IPS-NIHi11 (cell line): ENCODE measurements around the gene DHX35.
"Not testable (repeated sequence)": the region's sequence is repeated elsewhere in the genome, so short reads cannot be mapped to it uniquely, and the experiment has no call there.

Source experiments
- DNase-seq: peaks from one replicate; pipeline ENCODE4 v3.0.0; 2012; ENCODE audit warnings: mixed read lengths, low spot score

The DHX35 gene

DNA sequence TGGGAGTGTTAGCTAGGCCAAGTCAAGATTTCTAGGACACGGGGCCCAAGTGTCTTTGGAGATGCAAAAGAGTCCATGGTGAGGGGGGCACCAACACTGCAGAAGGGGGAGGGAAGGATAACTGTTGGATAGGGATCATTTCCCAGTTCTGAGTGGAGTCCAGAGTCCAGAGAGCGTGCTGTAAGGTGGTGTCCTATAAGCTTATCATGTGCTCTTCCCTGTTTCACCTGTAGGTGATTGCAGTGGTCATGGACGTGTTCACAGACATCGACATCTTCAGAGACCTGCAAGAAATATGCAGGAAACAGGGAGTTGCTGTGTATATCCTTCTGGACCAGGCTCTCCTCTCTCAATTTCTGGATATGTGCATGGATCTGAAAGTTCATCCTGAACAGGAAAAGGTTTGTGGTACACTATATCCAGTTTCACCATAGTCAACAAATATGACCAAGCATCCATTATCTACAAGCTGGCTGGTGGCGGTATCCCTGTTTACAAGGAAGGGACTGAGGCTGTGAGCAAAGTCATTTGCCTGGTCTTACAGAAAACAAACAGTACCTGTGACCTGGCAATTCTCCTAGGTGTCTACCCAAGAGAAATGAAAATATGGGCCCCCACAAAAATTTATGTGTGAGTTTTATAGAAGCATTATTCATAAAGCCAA, 20.3 kb upstream of the DHX35 start:
- no peak for DNase-seq

DNA sequence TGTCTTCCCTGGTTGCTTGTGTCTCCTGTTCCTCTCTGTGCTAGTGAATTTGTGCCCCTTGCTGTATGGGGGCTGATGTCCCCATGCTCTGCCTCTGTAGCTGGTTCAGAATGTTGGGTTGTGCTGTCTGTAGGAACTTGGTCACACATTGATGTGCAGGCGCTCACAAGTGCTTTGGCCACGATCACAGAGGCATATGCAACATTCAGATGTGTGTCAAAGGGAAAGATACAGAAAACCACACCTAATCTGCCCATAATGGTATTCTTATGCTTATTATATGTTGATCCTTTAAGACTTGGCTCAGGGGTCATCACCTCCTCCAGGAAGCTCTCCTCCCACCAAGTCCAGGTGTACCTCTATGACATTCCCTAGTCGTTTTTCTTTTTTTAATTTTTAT, 17.1 kb upstream of the DHX35 start:
- no peak for DNase-seq

DNA sequence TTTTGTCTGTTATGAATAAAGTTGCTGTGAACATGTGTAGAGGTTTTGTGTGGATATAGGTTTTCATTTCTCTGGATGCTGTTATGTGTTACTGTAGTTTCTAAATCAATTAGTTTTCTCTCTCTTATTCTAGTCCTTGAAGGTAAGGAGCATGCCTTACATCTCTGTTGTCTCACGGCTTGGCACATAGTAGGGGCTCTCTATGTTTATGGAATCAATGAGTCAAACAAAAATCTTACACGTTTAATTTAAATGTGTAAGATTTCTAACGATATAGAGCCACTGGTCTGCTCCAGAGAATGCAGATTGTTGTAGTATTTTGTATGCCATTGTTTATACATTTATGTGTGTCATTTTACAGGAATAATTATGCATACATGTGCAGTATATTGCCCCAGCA, 15.3 kb upstream of the DHX35 start:
- DNase-seq, result no peak

DNA sequence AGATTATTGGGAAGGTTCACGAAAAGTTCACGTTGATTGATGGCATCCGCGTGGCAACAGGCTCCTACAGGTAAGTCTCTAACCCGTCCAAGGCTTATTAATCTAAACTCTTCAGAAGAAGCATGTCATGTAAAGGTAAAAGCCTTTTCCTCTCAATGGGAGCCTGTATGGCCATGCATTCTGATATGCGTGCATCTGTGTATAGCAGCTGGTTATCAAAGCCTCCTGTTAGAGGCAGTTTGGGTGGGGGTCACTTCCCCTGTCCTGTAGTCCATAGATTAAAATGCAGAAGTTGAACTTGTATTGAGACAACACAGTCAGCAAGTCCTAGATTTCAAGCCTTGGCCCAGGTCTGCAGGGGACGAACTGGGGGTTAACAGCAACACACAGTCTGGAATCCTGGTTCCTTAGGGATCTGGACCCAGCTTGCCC, 14.2 kb upstream of the DHX35 start:
- no peak for DNase-seq

DNA sequence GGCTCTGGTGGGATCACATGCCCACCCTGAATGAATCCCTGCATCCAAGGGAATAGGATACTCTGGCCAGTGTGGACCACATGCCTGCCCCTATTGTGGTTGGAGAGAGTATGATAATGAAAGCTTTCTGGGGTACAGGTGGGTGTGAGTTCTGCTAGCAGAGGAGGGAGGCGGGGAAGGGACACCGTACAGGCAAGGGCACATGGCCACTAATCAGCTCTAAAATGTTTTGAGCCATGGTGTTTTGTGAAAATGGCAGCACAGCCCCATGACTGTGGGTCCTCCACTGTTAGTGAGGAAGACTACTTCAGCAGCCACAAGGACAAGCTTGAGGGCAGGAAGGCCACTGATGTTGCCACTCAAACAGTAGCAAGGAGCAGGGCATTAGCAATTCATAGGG, 11.9 kb upstream of the DHX35 start:
- no peak for DNase-seq

- DNase-seq, result no peak
Measured at GRCh38 chr20:38951611-38952010, 10.5 kb upstream of the DHX35 start.

DNA sequence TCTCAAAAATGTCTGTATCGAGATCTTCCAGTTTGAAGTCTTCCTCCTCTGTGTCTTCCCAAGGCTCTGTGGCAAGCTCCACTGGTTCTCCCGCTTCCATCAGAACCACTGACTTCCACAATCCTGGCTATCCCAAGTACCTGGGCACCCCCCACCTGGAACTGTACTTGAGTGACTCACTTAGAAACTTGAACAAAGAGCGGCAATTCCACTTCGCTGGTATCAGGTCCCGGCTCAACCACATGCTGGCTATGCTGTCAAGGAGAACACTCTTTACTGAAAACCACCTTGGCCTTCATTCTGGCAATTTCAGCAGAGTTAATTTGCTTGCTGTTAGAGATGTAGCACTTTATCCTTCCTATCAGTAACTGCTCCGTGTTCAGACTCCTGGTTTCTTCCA, 10.0 kb upstream of the DHX35 start:
- no peak for DNase-seq

GRCh38 chr20:38953630-38954340, 8.4 kb upstream of the DHX35 start:
- DNase-seq, result no peak

- no peak for DNase-seq
Measured at GRCh38 chr20:38957235-38957876, 4.8 kb upstream of the DHX35 start.

DNA sequence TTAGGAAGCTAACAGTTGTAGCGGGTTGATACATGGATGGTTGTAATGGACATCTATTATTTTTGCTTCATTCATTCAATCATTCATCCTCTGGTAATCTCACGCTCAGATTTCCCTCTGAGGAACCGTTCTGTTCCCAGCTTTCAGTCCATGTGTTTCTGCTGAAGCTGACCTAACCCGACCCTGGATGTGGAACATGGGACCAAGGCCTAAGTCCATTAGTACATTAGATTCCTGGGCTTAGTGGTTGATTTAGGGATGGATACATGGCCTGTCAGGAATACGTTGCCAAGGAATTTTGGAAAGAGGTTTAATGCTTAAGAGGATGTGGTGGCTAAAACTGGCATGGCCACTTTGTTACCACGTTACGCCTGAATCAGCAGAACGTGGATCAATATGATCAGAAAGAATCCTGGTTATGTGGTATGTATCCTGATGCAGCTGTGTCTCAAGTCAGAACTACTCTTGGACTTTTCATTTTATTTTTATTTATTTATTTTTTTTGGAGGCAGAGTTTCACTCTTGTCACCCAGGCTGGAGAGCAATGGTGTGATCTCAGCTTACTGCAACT, 4.1 kb upstream of the DHX35 start:
- DNase-seq, result no peak

DNA sequence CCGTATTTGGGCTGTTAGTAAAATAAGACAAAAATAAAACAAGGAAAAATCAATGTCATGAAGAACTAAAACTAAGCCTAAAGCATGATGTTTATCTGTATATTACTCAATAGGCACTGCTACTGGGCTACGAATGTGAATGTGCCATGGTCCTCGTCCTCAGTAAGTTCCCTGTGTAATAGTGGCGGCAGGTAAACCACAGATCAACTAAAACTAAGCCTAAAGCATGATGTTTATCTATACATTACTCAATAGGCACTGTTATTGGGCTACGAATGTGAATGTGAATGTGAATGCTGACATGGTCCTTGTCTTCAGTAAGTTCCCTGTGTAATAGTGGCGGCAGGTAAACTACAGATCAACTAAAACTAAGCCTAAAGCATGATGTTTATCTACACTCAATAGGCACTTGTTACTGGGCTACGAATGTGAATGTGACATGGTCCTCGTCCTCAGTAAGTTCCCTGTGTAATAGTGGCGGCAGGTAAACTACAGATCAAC, 1.9 kb upstream of the DHX35 start:
- DNase-seq, result not testable (repeated sequence)

DNA sequence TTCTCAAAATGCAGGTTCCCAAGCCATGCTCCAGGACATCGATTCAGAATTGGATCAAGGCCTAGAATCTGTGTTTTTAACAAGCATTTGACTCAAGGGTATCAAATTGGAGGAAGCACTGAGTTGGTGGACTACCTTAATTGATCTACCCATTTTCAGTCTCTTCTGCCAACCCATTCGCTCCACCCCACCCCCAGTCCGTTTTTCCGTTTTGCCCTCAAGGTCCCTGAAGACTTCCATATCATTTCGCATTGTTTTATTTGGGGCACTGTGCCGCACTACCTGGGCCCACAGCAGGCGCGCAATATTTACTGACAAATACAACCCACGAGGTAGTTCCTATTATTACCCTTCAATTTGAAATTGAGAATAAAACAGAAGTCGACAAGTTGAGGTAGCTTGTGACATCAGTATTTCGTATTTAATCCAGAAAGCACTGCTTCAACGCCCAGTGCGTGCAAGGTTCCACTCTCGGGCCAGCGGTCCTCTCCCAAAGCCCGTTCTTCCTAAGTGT, 557 bp upstream of the DHX35 start:
- DNase-seq, result peak; percentile 24

DNA sequence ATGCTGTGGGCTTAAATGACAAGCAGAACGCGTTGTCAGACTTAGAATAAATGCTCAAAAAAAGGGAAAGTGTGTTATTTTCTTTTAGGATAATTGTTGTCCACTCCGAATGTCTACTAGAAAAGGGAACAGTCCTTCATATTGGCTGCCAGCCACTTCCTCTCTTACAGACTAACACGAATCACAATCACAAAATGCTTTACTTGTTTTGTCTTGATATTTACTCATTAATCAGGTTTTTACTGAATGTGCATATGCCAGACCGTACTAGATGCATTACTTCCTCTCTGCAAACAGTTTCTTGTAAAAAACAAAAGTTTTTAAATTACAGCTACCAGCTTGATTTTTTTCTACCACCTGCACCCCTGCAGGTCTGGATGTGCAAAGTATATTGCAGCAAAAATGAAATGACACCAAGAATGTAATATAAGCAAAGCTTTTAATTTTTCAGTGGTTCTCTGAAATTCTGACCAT, 821 bp downstream of the DHX35 start:
- no peak for DNase-seq

- no peak for DNase-seq
Measured at GRCh38 chr20:38963745-38964144, 1.6 kb downstream of the DHX35 start.

DNA sequence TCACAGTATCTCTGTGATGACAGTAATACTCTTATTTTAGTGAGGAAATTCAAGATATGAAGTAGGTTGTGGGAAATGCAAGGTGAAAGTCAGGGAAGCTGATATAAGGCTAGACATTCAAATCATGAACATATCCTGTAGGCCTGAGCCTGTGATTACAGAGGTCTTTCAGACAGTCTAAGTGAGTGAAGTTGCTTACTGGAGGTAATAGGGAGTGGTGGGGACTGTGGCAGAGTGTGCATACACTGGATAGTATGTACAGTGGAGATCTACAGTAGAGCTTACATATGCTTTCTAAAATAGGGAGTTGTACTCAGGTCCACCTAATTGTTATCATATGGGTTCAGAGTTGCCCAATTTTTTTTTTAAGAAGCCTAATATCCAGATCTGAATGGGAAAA, 3.1 kb downstream of the DHX35 start:
- no peak for DNase-seq

GRCh38 chr20:38968090-38968489, 5.9 kb downstream of the DHX35 start:
- no peak for DNase-seq

- DNase-seq, result no peak
Measured at GRCh38 chr20:38969708-38970107, 7.6 kb downstream of the DHX35 start.

GRCh38 chr20:38970302-38970701, 8.2 kb downstream of the DHX35 start:
- no peak for DNase-seq

DNA sequence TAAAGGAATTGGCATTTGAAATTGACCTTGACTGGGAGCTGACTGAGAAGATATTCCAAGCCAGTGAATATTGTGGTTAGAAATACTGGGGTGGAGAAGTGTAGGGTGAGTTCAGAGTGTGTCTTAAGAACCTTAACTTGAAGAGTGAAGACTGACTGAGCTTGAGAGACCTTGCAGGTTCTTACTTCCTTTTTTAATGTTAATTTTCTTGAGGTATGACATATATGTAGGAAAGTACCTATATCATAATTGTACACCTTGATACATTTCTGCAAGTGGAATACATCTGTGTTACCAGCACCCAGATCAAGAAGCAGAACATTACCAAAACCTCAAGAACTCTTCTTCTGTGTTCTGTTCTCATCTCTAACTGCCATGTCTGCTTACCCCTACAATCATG, 11.0 kb downstream of the DHX35 start:
- no peak for DNase-seq

DNA sequence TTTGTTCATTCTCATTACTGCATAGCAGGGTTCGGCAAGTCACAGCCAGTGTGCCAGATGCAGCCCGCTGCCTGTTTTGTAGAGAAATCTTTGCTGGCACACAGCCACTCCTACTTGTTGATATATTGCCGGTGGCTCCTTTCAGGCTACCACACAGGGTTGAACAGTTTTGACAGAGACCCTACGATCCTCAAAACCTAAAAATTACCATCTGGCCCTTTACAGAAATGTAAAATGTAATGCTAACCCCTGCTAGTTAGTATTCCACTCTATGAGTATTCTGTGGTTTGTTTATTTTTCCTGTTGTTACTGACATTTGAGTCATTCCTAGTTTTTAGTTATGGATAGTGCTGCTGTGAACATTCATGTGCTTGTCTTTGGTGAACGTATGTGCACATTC, 11.5 kb downstream of the DHX35 start:
- DNase-seq, result no peak

GRCh38 chr20:38975539-38976120, 13.5 kb downstream of the DHX35 start:
- no peak for DNase-seq

- DNase-seq, result no peak
Measured at GRCh38 chr20:38979434-38979833, 17.3 kb downstream of the DHX35 start.
